Measurements from ENCODE around the gene TMEM183A. TPM values are rescaled to one million over a fixed set of nuclear protein-coding genes. Genes with fewer than 3 reads are reported as not detected.
A peak's percentile ranks its signal among the peaks of the same experiment; 100 is the strongest.

The TMEM183A gene, protein sequence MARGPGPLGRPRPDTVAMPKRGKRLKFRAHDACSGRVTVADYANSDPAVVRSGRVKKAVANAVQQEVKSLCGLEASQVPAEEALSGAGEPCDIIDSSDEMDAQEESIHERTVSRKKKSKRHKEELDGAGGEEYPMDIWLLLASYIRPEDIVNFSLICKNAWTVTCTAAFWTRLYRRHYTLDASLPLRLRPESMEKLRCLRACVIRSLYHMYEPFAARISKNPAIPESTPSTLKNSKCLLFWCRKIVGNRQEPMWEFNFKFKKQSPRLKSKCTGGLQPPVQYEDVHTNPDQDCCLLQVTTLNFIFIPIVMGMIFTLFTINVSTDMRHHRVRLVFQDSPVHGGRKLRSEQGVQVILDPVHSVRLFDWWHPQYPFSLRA
- total RNA-seq, result 76.5 and 81.5 TPM in 2 replicates
- long read RNA-seq, transcript TMEM183A-201 (8 exons, 3,019 nt), result major isoform, 19 of 48 reads
- long read RNA-seq, partial matches to known transcripts, result 18 of 48 reads
- long read RNA-seq, other reads (novel, unspliced or antisense), result 11 of 48 reads

DNA sequence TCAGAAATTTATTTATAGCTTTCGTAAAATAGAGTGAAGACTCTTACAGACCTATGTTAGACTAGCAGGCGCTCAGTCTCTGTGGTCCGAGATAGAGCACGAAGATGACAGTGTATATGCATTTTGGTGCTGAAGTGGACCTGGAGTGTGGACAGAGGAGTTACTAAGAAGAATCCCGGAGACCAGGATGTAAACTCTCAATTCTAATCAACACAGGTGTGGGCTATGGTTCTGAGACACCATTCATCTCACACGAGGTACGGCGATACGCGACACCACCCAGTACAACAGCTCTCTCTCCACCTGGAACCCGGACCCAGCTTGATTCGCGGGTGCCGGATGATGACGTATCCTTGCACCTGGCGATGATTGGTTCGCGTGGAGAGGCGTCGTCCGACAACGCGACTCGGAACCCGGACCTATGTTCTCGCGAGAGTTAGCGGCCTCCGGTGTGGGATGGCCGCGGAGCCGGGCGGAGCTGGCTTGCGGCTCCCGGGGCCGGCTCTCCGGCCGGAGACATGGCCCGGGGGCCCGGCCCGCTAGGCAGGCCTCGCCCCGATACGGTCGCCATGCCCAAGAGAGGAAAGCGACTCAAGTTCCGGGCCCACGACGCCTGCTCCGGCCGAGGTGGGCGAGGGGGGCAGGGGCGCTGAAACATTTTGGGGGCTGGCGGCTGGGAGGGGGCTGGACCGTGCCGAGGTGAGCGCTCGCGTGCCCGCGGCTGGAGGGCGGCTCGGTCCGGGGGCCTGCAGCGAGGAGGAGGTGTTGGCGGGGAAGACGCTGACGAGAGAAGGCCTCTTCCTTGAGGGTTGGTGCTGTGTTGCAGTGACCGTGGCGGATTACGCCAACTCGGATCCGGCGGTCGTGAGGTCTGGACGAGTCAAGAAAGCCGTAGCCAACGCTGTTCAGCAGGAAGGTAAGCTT lies at the start of gene TMEM183A:
Gene TMEM183A, plus strand, starts transcription at position 427 of the 924 bp plus-strand sequence. Its CDS starts 92 bp downstream, at position 519.
- H3K36me3 Mint-ChIP-seq (ENCODE audit: low read depth), result peaks cover 10% of the 10 kb centered on the region
- H3K27me3 Mint-ChIP-seq (ENCODE audit: low read depth), result peaks cover 2% of the 10 kb centered on the region
- no peak for TF ChIP-seq CTCF (conservative IDR thresholded peaks at IDR 0.05)
- H3K9me3 Mint-ChIP-seq, result no peaks in the 10 kb centered on the region
- DNase-seq (ENCODE audit: low read depth, low spot score), result peak; percentile 90
- H3K27ac Mint-ChIP-seq (ENCODE audit: unreplicated experiment), result peak within 1 kb of the TSS; percentile 98
- peaks cover 25% of the 10 kb centered on the region for H3K4me1 Mint-ChIP-seq
- peak within 1 kb of the TSS; percentile 97 for H3K4me3 Mint-ChIP-seq

- H3K27ac Mint-ChIP-seq (ENCODE audit: unreplicated experiment), result peak within 1 kb of the TSS; percentile 37
- H3K36me3 Mint-ChIP-seq (ENCODE audit: low read depth), result no peaks in the 10 kb centered on the region
- DNase-seq (ENCODE audit: low read depth, low spot score), result peak; percentile 76
- H3K27me3 Mint-ChIP-seq (ENCODE audit: low read depth), result no peaks in the 10 kb centered on the region
- TF ChIP-seq CTCF (conservative IDR thresholded peaks at IDR 0.05), result peak; percentile 18
- H3K9me3 Mint-ChIP-seq, result no peaks in the 10 kb centered on the region
- peak within 1 kb of the TSS; percentile 87 for H3K4me3 Mint-ChIP-seq
- peaks cover 21% of the 10 kb centered on the region for H3K4me1 Mint-ChIP-seq
Observed at GRCh38 chr1:202957733-202958543, 49.2 kb upstream of the TMEM183A start, which contains the start of gene ADIPOR1. Gene ADIPOR1, minus strand, starts transcription at chr1:202958312. Its CDS starts 7,242 bp downstream, at chr1:202951070.

- Mint-ChIP-seq H3K27ac (ENCODE audit: unreplicated experiment) (peak overlapping the region; percentile 37), H3K9me3 (no peaks in the 10 kb centered on the region), H3K36me3 (ENCODE audit: low read depth) (no peaks in the 10 kb centered on the region)
Observed at GRCh38 chr1:202958544-202959275, 48.5 kb upstream of the TMEM183A start.

DNA sequence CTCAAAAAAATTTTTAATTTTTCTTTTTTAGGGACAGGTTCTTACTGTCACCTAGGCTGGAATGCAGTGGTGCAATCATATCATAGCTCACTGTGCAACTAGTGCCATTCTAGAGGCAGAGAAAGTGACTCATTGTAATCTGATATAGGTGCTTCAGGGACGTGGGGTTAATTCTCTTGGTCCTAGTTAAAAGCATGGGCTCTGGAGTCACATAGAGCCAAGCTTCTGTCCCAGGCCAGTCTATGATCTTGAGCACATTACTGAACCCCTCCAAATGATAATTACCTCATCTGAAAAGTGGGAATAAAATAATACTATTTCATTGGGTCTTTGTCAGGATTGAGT lies 47.9 kb upstream of the TMEM183A start:
- Mint-ChIP-seq H3K4me3 (peak overlapping the region; percentile 87), H3K27me3 (ENCODE audit: low read depth) (no peaks in the 10 kb centered on the region), H3K4me1 (peaks cover 21% of the 10 kb centered on the region), H3K27ac (ENCODE audit: unreplicated experiment) (no peak overlapping the region), H3K9me3 (no peaks in the 10 kb centered on the region), H3K36me3 (ENCODE audit: low read depth) (no peaks in the 10 kb centered on the region)
- TF ChIP-seq CTCF (conservative IDR thresholded peaks at IDR 0.05), result no peak
- no peak for DNase-seq (ENCODE audit: low read depth, low spot score)

More at GRCh38 chr1:202958544-202959275, 48.5 kb upstream of the TMEM183A start:
- peak overlapping the region; percentile 87 for H3K4me3 Mint-ChIP-seq
- peaks cover 21% of the 10 kb centered on the region for H3K4me1 Mint-ChIP-seq
- no peaks in the 10 kb centered on the region for H3K27me3 Mint-ChIP-seq (ENCODE audit: low read depth)
- no peak for TF ChIP-seq CTCF (conservative IDR thresholded peaks at IDR 0.05)
- no peak for DNase-seq (ENCODE audit: low read depth, low spot score)

Measured in neural crest cell (in vitro differentiated cells).